A673 (cell line): ENCODE results near the gene HEMK1. TPM values are rescaled to one million over a fixed set of nuclear protein-coding genes. Genes with fewer than 3 reads are reported as not detected.

Source experiments
- BruUV-seq: library from RNA; stranded (reverse); fragments of 400-500 nt; replicated peaks from 2 replicates; lab custom pipeline; 2021; lab: Mats Ljungman, UMichigan
- CTCF ChIA-PET: fragments of 300-600 bp; sonication (Branson Sonifier 250); formaldehyde crosslinking; loops from one replicate; lab custom pipeline; 2022; ENCODE audit warnings: antibody characterized with exemption; lab: Charles Lee
- POLR2A ChIA-PET: fragments of 300-600 bp; sonication (Branson Sonifier 250); formaldehyde crosslinking; loops from one replicate; lab custom pipeline; 2022; ENCODE audit warnings: antibody characterized with exemption; ENCODE audit not compliant: low non-redundant PET; lab: Charles Lee
- DNase-seq: peaks from one replicate; pipeline ENCODE4 v3.0.0-alpha.2; 2015; ENCODE audit warnings: low spot score
- H3K27ac ChIP-seq: fragments of 200-600 bp; sonication (generic); 2 replicates; pipeline ENCODE4 v1.5.1; 2016; ENCODE audit warnings: mixed run types, low read depth, mild to moderate bottlenecking, mixed read lengths, antibody characterized with exemption, low read length; ENCODE audit not compliant: poor library complexity, severe bottlenecking
- H3K27me3 ChIP-seq: fragments of 200-600 bp; sonication (generic); replicated peaks from 2 replicates; pipeline ENCODE4 v1.6.1; 2017; ENCODE audit warnings: mixed run types, low read depth, mild to moderate bottlenecking, mixed read lengths, antibody characterized with exemption, low read length; ENCODE audit not compliant: insufficient read depth, poor library complexity
- H3K36me3 ChIP-seq: fragments of 200-600 bp; sonication (generic); 2 replicates; pipeline ENCODE4 v1.6.1; 2016; ENCODE audit warnings: mixed run types, mild to moderate bottlenecking, mixed read lengths, antibody characterized with exemption, low read length; ENCODE audit not compliant: insufficient read depth, poor library complexity, severe bottlenecking
- H3K4me1 ChIP-seq: fragments of 200-600 bp; sonication (generic); 2 replicates; pipeline ENCODE4 v1.6.1; 2017; ENCODE audit warnings: mixed run types, mild to moderate bottlenecking, mixed read lengths, antibody characterized with exemption, low read length; ENCODE audit not compliant: insufficient read depth, poor library complexity, severe bottlenecking
- H3K4me3 ChIP-seq: fragments of 200-600 bp; sonication (generic); 2 replicates; pipeline ENCODE4 v1.5.1; 2016; ENCODE audit warnings: low read depth, mixed run types, mild to moderate bottlenecking, mixed read lengths, low read length; ENCODE audit not compliant: poor library complexity, severe bottlenecking
- H3K9me3 ChIP-seq: fragments of 200-600 bp; sonication (generic); 2 replicates; pipeline ENCODE4 v1.6.1; 2016; ENCODE audit warnings: mixed run types, low read depth, mild to moderate bottlenecking, mixed read lengths, antibody characterized with exemption, low read length; ENCODE audit not compliant: poor library complexity, severe bottlenecking
- CTCF ChIP-seq: fragments of 300-800, 200-600 bp; sonication (generic); conservative IDR thresholded peaks from 2 replicates; pipeline ENCODE4 v1.5.1; 2017; ENCODE audit warnings: low read depth, mild to moderate bottlenecking, antibody characterized with exemption, low read length, moderate library complexity, mixed read lengths
- EZH2 ChIP-seq: fragments of 200-600 bp; sonication (generic); IDR thresholded peaks from 2 replicates; pipeline ENCODE4 v1.6.1; 2017; ENCODE audit warnings: borderline replicate concordance, low read depth, mild to moderate bottlenecking, mixed read lengths, antibody characterized with exemption, low read length; ENCODE audit not compliant: poor library complexity, severe bottlenecking
- intact Hi-C: fragments of 100-400 bp; cut with micrococcal nuclease; formaldehyde crosslinking; loops from one replicate; pipeline ENCODE4 v1.10.0; 2022; ENCODE audit not compliant: unreplicated experiment
- total RNA-seq: library from RNA; stranded (reverse); gene quantifications from 2 replicates; pipeline ENCODE4 v1.2.3, GENCODE V29; 2021

Gene HEMK1
- total RNA-seq, 1 experiment from 2014 or later: 5.7 TPM

DNA sequence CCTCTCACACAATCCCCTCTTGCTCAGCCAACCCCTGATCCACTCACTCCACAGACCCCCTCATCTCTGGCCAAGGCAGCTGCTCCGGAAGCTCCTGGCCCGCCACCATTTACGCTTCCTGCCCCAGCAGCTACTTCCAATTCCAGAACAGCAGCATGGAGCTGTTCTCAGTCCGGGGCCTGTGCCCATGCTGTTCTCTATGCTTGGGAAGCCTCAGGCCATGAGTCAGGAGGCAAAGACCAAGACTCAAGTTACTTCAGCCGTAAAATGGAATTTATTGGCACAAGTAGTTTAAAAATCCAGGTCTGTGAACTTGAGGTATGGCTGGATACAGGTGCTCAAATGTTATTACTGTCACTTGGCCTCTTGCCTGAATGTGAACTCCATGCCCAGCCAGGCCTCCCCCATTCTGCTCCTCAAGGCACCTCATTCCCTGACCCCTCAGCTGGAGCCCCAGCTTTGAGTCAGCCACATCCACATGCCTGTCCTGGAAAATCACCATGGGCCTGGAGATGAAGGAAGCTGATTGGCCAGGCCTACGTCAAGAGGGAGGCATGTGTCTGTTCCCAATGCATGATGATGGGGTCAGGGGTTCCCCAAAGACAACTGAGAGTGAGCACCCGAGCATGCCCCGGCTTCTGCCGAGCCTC lies 34.5 kb upstream of the HEMK1 start:
- DNase-seq: no peak
- no TSS peak for BruUV-seq
- TF ChIP-seq CTCF (no peak), EZH2 (no peak)
- no peak overlapping the region for H3K4me3 ChIP-seq
- ChIA-PET CTCF (interaction anchor here (0.6 to 0.7 kb wide), 2 partner anchors 178 to 1639 kb away, joined by 4 to 7 read pairs; no protein-coding TSS in a partner anchor), POLR2A (no interaction called here)
- H3K4me1 ChIP-seq: no peaks in the 10 kb centered on the region
- H3K27me3 ChIP-seq: peaks cover 4% of the 10 kb centered on the region
- H3K27ac ChIP-seq: no peak overlapping the region
- no peaks in the 10 kb centered on the region for H3K9me3 ChIP-seq
- H3K36me3 ChIP-seq: no peaks in the 10 kb centered on the region
- intact Hi-C loops: no loop called here

- intact Hi-C loops: no loop called here
- POLR2A ChIA-PET: no interaction called here
- no peaks in the 10 kb centered on the region for H3K9me3 ChIP-seq
- no peak for DNase-seq
- H3K4me3 ChIP-seq: no peak overlapping the region
- no TSS peak for BruUV-seq
- no peaks in the 10 kb centered on the region for H3K36me3 ChIP-seq
- no peaks in the 10 kb centered on the region for H3K4me1 ChIP-seq
- H3K27me3 ChIP-seq: no peaks in the 10 kb centered on the region
- CTCF ChIA-PET: no interaction called here
- TF ChIP-seq CTCF: no peak
- no peak for TF ChIP-seq EZH2
- H3K27ac ChIP-seq: no peak overlapping the region
These were observed 32.7 kb upstream of the HEMK1 start for GRCh38 chr3:50536471-50537180.

- no peak for DNase-seq
- POLR2A ChIA-PET: no interaction called here
- CTCF ChIA-PET: no interaction called here
These were observed 31.7 kb upstream of the HEMK1 start for GRCh38 chr3:50537421-50538129.

More at GRCh38 chr3:50537421-50538129, 31.7 kb upstream of the HEMK1 start:
- intact Hi-C loops: no loop called here
- BruUV-seq: no TSS peak
- TF ChIP-seq CTCF (no peak), EZH2 (no peak)
- no peaks in the 10 kb centered on the region for H3K36me3 ChIP-seq
- H3K4me1 ChIP-seq: no peaks in the 10 kb centered on the region
- no peaks in the 10 kb centered on the region for H3K27me3 ChIP-seq
- H3K9me3 ChIP-seq: no peaks in the 10 kb centered on the region
- no peak overlapping the region for H3K4me3 ChIP-seq
- no peak overlapping the region for H3K27ac ChIP-seq
